GM12873 (cell line): ENCODE measurements around the gene TMEM134.

Source experiments
- CTCF ChIP-seq: IDR thresholded peaks from 2 replicates; pipeline ENCODE4 v1.5.1; 2012; ENCODE audit warnings: low read depth, mild to moderate bottlenecking, moderate library complexity, low read length, control low read depth; ENCODE audit not compliant: insufficient read depth; ENCODE audit errors: missing control alignments

Gene TMEM134

GRCh38 chr11:67418476-67419281 is 50.4 kb downstream of the TMEM134 start:
- TF ChIP-seq CTCF: no peak

- TF ChIP-seq CTCF: no peak
These were observed 51.6 kb downstream of the TMEM134 start for GRCh38 chr11:67417425-67417824.

GRCh38 chr11:67416416-67417335 is 52.4 kb downstream of the TMEM134 start:
- no peak for TF ChIP-seq CTCF

- no peak for TF ChIP-seq CTCF
These were observed 53.3 kb downstream of the TMEM134 start, which contains the start of gene CARNS1 for GRCh38 chr11:67415501-67416304. TSS of gene CARNS1 (plus strand) at chr11:67415678. CDS start at chr11:67416200, 522 bp downstream.

- no peak for TF ChIP-seq CTCF
These were observed 55.7 kb downstream of the TMEM134 start for GRCh38 chr11:67413266-67413849.

GRCh38 chr11:67412495-67413179 is 56.4 kb downstream of the TMEM134 start:
- no peak for TF ChIP-seq CTCF
